Stimulated activated CD8-positive, alpha-beta memory T cell treated with anti-CD3 and anti-CD28 coated beads, Interleukin-12 subunit alpha, Interleukin-12 subunit beta, amount 100 ng/mL, for 1 hour (primary cell): ENCODE data around the gene ACER3.
"Not testable (repeated sequence)": the region's sequence is repeated elsewhere in the genome, so short reads cannot be mapped to it uniquely, and the experiment has no call there.

ENCODE experiments used
- DNase-seq: peaks from one replicate; pipeline ENCODE4 v3.0.0-alpha.2; 2020; ENCODE audit warnings: low read depth

Gene ACER3

DNA sequence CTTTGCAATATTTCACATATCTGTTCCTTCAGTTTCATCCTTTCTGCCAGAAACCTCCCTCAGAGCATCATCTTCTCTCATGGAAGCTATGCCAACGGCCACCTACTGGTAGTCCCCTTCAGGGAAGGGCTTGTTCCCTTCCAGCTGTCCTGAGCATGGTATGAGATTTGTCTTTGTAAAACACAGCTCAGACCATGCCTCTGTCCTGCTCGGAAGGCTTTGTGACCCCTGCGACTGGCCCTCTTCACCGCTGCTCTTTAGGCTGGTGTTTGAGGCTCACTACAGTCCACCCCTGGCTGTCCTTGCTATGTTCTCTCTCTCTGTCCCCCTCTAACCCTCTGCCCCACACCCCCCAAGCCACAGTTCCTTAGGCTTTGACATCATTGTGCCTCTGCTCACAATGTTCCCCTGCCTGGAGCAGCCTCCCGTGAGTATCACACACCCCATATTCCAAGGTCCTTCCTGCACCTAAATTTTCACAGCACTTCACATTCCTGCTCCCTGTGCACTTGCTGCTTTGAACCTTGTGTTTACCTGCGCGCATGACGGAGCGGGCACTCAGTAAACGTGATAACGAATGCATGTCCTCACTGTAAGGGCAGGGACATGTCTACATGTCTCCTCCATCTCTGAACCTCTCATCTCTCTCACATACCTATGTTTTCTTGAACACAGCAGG, 24.0 kb upstream of the ACER3 start:
- no peak for DNase-seq

DNA sequence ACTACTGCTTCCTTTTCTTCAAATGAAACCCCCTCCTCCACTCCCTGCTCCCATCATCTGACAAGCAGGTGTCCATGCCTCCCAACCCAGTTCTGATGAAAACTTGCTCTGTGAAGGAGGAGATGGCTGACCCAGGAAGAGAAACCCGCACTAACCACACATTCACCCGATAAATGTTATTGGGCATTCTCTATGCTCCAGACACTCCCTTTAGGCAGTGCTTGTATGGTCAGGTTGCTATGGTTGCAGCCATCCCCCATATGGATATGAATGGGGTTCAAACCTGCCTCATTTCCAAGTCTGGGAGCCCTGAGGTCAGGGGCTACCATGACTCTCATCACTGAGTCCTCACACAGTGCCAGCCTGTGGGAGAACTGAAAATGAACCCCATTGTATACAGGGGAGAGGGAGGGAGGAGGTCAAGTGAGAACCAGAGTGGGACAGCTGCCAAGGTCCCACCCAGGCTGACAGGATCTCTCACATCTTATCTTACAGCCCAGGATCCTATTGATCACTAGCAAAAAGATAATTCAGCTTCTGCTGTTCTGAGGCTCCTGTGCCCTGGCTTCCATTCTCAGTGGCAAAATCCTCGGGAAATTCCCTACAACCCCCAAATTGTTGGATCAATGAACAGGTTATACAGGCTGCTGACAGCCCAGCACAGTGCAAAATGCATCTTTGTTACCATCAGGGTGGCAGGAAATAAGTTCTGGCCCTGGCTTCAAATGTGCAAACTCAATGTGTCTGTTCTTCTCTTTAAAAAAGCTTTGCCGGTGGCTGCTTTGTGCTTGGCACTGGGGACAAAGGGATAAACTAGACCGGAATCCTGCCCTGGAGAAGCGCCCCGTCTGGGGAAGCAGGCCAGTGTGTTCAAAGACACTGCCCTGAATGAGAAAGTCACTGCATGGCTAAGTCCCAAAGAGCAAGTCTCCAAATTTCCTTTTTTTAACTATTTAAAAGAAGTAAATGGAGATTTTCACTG, 22.7 kb upstream of the ACER3 start:
- DNase-seq = no peak

DNA sequence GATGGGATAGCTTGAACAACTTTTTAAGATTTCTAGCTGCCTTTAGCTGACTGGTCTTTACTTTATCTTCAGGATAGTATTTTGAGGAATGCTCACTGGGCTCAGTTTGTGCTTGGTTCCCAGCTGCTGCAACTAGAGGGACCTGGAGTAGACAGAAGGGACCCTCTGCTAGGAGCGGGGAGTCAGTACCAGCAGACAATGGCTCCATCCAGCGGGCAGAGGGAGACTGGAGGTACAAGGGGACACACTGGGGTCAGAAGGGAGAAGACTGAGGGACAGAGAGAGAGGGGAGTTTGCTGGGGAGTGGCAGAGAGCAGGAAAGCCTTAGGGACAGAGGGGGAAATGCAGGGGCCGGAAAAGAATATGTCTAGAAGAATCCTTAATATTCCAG, 22.0 kb upstream of the ACER3 start:
- no peak for DNase-seq

DNA sequence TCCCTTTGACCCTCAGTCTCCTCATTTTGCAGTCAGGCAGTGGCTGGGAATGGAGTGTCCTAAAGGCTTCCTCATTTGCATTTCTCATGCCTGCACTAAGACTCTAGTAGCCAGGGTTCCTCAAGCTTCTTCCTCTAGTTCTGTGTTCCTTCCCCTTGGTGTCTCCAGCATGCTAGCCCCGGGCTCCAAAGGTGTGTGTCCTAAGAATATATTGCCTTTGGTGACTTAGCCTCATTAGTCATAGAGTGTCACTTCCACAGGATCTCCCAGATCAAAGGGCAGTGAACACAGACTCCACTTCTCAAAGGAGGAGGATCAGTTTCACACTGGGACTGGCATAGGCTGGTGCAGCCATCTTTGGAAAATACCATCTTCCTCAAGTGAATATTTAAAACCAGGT, 21.4 kb upstream of the ACER3 start:
- no peak for DNase-seq

DNA sequence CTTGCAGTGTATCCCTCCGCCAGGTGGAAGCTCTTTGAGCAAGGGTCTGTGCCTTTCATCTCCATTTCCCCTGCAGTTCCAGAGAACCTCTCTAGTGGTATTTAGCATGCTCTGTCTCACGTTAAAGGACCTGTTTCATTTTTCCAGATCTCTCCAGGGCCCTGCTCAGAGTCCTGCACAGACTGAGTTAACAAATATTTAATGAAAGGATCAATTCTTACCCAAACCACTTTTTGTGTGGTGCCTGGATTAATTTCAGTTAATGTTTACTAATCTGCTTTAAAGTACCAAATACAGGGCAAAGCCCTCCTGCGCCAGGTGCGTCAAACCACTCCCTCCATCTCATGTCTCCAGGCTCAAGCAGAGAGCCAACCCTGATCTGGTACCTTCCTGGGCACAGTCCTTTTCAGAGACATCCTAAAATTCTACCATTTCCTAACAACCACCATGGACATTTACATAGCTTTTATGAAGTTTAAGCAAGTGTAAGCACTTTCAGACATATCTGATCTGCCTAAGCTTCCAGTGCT, 18.7 kb upstream of the ACER3 start:
- no peak for DNase-seq

DNA sequence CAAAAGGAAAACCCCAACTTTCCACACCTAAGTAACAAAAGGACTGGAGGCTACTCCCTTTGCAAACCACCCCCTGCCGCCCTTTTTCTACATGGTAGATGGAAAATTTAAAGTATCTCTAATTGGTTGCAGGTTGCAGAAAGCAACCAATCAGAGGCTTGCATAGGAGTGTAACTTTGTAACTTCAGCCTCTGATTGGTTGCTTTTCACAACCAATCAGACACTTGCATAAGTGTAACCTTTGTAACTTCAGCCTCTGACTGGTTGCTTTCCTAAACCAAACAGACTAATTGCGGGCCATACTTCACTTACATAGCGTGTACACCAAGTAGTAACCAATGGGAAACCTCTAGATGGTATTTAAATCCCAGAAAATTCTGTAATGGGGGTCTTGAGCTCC, 16.8 kb upstream of the ACER3 start:
- no peak for DNase-seq

DNA sequence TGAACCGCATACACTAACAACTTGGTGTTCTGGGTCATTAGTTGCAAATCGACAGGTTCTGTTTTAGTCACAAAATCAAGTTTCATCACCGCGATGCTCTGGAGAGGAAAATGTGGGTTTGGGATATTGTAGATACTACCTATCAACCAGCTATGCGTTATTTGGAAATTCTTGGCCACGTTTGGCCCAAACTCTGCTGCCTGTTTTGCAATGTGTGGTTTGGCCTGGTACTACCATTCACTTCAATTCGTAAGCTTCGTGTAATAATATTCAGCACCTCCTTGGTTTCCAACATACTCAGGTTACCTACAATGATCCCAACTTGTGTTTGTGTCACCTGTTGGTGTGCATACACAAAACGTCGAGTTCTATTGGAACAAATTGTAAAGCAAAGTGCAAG, 16.2 kb upstream of the ACER3 start:
- DNase-seq = no peak

DNA sequence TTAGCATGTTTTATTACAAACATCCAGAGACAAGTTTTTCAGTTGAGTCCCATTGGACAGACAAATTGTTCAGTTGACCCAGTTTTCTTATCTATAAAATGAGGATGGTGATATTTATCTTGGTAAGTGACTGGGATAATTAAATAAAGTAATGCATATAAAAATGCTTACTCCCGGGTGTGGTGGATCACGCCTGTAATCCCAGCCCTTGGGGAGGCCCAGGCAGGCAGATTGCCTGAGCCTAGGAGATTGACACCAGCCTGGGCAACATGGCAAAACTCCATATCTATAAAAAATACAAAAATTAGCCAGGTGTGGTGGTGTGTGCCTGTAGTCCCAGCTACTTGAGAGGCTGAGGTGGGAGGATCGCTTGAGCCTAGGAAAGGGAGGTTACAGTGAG, 15.6 kb upstream of the ACER3 start:
- DNase-seq = no peak

DNA sequence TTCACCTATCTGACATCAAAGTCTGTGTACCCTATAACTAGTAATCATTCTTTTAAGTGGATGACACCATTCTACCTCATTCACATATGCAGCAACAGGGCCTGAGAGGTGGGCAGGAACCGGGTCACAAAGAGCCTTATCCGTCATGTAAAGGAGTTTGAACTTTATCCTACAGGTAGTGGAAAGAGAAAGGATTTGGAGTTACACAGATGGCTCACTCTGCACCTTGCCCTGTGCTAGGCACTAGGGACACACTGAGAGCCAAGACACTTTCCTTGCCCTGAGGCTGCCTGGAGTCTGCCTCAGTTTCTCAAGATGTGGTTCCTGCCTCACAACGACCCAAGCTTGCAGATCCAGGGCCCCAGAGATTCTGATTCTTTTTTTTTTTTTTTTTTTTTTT, 14.3 kb upstream of the ACER3 start:
- DNase-seq = no peak

DNA sequence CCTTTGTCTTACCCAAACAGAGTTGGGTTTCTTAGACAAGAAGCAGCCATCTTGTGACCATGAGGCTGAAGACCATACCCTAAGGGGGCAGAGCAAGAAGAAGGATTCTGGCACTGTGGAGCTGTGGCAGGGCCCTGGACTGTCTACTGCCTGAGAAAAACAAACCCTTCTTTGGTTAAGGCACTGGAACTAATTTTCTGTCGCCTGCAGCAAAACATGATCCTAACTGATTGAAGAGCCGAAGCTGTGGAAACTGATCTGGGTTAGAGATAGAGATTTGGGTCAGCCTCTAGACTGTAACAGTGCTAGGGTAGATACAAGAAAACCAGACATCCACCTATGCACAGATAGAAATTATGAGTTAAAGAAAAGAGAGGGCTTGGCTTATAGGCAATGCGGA, 11.3 kb upstream of the ACER3 start:
- DNase-seq = no peak

DNA sequence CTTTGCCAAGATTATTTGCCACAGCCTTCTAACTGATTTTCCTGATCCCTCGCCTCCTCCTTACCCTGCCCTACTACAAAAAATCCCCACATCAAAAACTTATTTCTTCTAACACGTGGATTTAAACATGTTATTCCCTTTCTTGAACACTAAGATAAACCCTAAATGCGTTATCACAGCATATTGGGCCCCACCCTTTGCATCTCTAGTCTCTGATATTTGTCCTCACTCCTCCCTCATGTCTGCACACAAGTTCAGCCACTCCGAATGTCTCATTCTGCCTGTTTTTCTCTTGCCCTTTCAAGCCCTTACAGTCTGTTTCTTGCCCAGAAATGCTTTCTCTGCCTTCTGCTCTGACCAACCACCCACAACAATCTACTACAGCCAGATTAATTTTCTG, 10.6 kb upstream of the ACER3 start:
- DNase-seq = no peak

DNA sequence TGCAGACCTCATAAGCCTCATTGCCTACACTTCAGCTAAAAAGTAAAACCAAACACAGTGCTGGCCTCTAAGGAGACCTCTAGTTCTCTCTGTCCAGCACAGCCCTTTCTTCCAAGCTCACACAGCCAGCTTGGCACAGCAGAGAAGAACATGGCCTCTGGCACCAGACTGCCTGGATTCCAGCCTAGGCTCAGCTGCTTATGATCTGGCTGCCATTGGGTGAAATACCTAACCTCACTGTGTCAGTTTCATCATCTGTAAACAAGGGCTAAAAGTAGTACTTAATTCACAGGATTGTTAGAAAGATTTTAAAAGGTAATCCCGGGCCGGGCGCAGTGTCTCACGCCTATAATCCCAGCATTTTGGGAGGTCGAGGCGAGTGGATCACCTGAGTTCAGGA, 9.9 kb upstream of the ACER3 start:
- no peak for DNase-seq

DNA sequence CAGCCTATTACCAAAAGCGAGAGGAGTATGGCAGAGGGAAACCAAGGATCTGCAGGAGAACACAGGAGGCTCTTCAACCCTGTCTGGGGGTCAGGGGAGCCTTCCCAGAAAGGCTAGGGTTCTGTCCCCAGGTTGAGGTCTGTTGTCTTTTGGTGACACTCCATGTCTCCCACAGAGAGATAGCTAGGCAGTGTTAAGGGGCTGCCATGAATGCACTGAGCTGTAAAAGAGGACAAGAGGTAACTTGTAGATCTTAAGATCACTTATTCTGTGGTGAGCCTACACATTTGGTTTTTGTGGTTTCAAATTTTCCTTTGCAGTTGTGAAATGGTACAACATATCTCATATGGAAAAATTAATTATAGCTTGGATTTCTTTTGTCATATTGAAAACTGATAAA, 6.0 kb upstream of the ACER3 start:
- no peak for DNase-seq

DNA sequence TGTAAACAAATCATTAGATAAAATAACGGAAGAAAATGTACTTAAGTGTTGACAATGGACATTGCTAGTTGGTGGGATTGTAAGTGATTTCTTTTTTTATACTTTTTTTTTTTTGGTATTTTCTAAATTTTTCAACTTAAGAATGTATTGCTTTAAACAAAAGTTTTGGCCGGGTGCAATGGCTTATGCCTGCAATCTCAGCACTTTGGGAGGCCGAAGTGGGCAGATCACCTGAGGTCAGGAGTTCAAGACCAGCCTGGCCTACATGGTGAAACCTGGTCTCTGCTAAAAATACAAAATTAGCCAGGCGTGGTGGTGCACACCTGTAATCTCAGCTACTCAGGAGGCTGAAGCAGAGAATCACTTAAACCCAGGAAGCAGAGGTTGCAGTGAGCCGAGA, 5.0 kb upstream of the ACER3 start:
- not testable (repeated sequence) for DNase-seq

- DNase-seq = no peak
Measured at GRCh38 chr11:76856106-76856505, 4.6 kb upstream of the ACER3 start.

DNA sequence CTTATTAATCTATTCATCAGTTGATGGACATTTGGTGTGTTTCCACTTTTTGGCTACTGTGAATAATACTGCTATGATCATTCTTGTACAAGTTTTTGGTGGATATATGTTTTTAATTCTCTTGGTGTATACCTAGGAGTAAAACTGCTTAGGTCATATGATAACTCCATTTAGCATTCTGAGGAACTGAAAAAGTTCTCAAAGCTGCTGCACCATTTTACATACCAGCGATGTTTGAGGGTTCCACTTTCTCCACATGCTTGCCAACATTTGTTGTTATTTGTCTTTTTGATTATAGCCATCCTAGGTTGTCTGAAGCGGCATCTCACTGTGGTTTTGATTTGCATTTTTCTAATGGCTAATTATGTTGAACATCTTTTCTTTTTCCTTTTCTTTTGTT, 4.1 kb upstream of the ACER3 start:
- DNase-seq = no peak

DNA sequence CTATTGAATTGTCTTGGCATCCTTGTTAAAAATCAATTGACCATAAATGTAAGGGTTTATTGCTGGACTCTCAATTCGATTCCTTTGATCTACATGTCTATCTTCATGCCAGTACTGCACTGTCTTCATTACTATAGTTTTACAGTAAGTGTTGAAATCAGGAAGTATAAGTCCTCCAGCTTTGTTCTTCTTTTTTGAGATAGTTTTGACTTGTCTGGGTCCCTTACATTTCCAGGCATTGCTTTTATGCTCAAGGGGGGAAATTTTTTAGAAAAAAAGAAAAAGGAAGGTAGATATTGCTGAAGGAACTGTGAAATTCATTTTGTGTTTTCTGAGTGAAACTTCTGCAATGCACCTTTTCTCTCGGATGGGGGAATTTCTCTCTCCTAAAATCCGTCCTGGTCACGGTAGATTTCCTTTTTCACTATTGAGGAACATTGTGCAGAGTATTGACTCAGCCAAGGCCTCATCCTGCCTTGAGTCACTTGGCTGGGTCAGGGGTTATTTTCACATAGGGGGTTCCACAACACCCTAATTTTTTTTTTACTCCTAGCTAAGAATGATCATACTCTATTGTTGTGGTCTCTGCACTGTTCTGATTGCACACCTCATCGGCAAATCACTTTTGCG, 2.8 kb upstream of the ACER3 start:
- no peak for DNase-seq

DNA sequence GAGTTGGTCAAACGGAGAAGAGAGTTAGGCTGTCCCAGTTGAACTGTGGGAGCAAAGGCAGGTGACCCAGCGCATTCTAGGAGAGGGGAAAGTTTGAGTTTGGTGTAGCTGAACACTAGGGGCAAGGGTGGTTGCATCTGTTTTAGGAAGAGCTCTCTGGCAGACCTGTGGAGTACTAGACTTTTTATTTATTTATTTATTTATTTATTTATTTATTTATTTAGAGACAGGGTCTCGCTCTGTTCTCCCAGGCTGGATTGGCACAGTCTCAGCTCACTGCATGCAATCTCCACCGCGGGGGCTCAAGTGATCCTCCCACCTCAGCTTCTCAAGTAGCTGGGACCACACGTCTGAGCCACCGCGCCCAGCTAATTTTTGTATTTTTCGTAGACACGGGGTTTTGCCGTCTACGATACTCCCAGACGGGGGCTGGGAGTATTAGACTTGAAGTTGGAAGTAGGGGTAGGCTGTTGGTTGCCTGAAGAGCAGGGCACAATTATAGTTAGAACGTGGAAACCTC, 950 bp upstream of the ACER3 start:
- DNase-seq = no peak

GRCh38 chr11:76861490-76861953, 804 bp downstream of the ACER3 start:
- no peak for DNase-seq

GRCh38 chr11:76862794-76863193, 2.1 kb downstream of the ACER3 start:
- not testable (repeated sequence) for DNase-seq

GRCh38 chr11:76863196-76863777, 2.6 kb downstream of the ACER3 start:
- no peak for DNase-seq
